ENCODE data around the gene TEK.

GRCh38 chr9:27195191-27195590 is 86.2 kb downstream of the TEK start:
- TF ChIP-seq EZH2 (IDR thresholded peaks at IDR 0.05; ENCODE audit: borderline replicate concordance, control insufficient read depth, low read depth, low read length): no peak
- TF ChIP-seq CTCF (IDR thresholded peaks at IDR 0.05 in 2 of 3, conservative IDR thresholded peaks at IDR 0.05 in 1 of 3; ENCODE audit: control insufficient read depth in 2 of 3, extremely low read depth in 1 of 3, insufficient read depth in 1 of 3, low read depth in 3 of 3, low read length in 3 of 3): no peak
- TF ChIP-seq POLR2A (IDR thresholded peaks at IDR 0.05; ENCODE audit: low read depth, low read length): no peak
- no peak for TF ChIP-seq NR2C2 (IDR thresholded peaks at IDR 0.05; ENCODE audit: borderline replicate concordance, control insufficient read depth, insufficient read length, low read depth)
- TF ChIP-seq ZBTB4 (CRISPR knock-in tag; IDR thresholded peaks at IDR 0.05): no peak
- TF ChIP-seq HDAC6 (IDR thresholded peaks at IDR 0.05; ENCODE audit: unreplicated experiment): no peak
- no peak for TF ChIP-seq SIX5 (IDR thresholded peaks at IDR 0.05; ENCODE audit: low read depth, low read length, severe bottlenecking)
- TF ChIP-seq CHD2 (IDR thresholded peaks at IDR 0.05; ENCODE audit: borderline replicate concordance, low read depth, low read length): no peak
- TF ChIP-seq TBL1XR1 (IDR thresholded peaks at IDR 0.05; ENCODE audit: low read depth, low read length): no peak
- no peak for TF ChIP-seq RFX5 (IDR thresholded peaks at IDR 0.05; ENCODE audit: low read depth, low read length)

Data from GM12878 (cell line).